Measurements from ENCODE around the gene THAP7.
A peak's percentile ranks its signal among the peaks of the same experiment; 100 is the strongest.

Gene THAP7

GRCh38 chr22:20968281-20968977, 33.5 kb downstream of the THAP7 start:
- peak in 1 of 10 donors; percentile 78 for DNase-seq
- intact Hi-C loops (cut with DNase I), result no loop called here

GRCh38 chr22:20967697-20968211, 34.2 kb downstream of the THAP7 start:
- intact Hi-C loops (cut with DNase I), result no loop called here
- DNase-seq, result peak in 2 of 10 donors; percentile 75 to 76

GRCh38 chr22:20966883-20967696, 34.8 kb downstream of the THAP7 start, which contains the start of gene AIFM3:
TSS of gene AIFM3 (plus strand) at chr22:20967255. CDS start at chr22:20967945, 690 bp downstream.
- peak in 6 of 10 donors; percentile 34 to 86 (median 74) for DNase-seq
- intact Hi-C loops (cut with DNase I), result no loop called here

GRCh38 chr22:20965888-20966855, 35.7 kb downstream of the THAP7 start:
- intact Hi-C loops (cut with DNase I), result no loop called here
- peak in 2 of 10 donors; percentile 75 to 82 for DNase-seq

GRCh38 chr22:20965104-20965887, 36.6 kb downstream of the THAP7 start:
- intact Hi-C loops (cut with DNase I), result no loop called here
- peak in 3 of 10 donors; percentile 75 to 80 (median 75) for DNase-seq

- intact Hi-C loops (cut with DNase I), result no loop called here
- DNase-seq, result peak in 1 of 10 donors; percentile 61
Observed at GRCh38 chr22:20964799-20965103, 37.2 kb downstream of the THAP7 start.

- DNase-seq, result peak in 2 of 10 donors; percentile 26 to 39
- intact Hi-C loops (cut with DNase I), result no loop called here
Observed at GRCh38 chr22:20964090-20964798, 37.7 kb downstream of the THAP7 start.

GRCh38 chr22:20963201-20964052, 38.5 kb downstream of the THAP7 start:
- intact Hi-C loops (cut with DNase I), result no loop called here
- DNase-seq, result peak in 4 of 10 donors; percentile 2 to 81 (median 48)

- intact Hi-C loops (cut with DNase I), result no loop called here
Observed at GRCh38 chr22:20962491-20962945, 39.4 kb downstream of the THAP7 start.

GRCh38 chr22:20960609-20961008, 41.3 kb downstream of the THAP7 start:
- peak in 2 of 10 donors; percentile 16 to 34 for DNase-seq
- intact Hi-C loops (cut with DNase I), result no loop called here

More at GRCh38 chr22:20962491-20962945, 39.4 kb downstream of the THAP7 start:
- DNase-seq, result peak in 5 of 10 donors; percentile 1 to 64 (median 17)

- intact Hi-C loops (cut with DNase I), result loop anchor here (5.0 kb wide), 1 partner anchor 43 kb away; the partner anchor contains the start of gene CRKL
- peak in 3 of 10 donors; percentile 2 to 27 (median 11) for DNase-seq
Observed at GRCh38 chr22:20959578-20960461, 42.1 kb downstream of the THAP7 start.

- DNase-seq, result peak in 1 of 10 donors; percentile 85
- intact Hi-C loops (cut with DNase I), result loop anchor here (5.0 kb wide), 1 partner anchor 41 kb away; the partner anchor contains the start of gene CRKL
Observed at GRCh38 chr22:20957683-20958431, 44.1 kb downstream of the THAP7 start.

GRCh38 chr22:20957102-20957682, 44.7 kb downstream of the THAP7 start:
- peak in 4 of 10 donors; percentile 34 to 84 (median 58) for DNase-seq
- intact Hi-C loops (cut with DNase I), result loop anchor here (5.0 kb wide), 1 partner anchor 40 kb away; the partner anchor contains the start of gene CRKL

GRCh38 chr22:20956258-20957101, 45.4 kb downstream of the THAP7 start:
- DNase-seq, result peak in 2 of 10 donors; percentile 46 to 68
- intact Hi-C loops (cut with DNase I), result loop anchor here (5.0 kb wide), 1 partner anchor 39 kb away; the partner anchor contains the start of gene CRKL
